Trophoblast cell (in vitro differentiated cells and primary cell): Measurements from ENCODE around the gene SOX2.

Experiments
- DNase-seq, 2 donors: peaks; one replicate each; pipeline ENCODE4 v3.0.0-alpha.2; 2016
- H2AFZ ChIP-seq: 2 replicates; pipeline ENCODE4 v1.6.1; 2013; ENCODE audit warnings: low read length, moderate library complexity, mild to moderate bottlenecking; ENCODE audit not compliant: insufficient read depth, poor library complexity
- H2AK5ac ChIP-seq: 2 replicates; pipeline ENCODE4 v1.6.1; 2013; ENCODE audit warnings: mild to moderate bottlenecking, low read length
- H2BK120ac ChIP-seq: 2 replicates; pipeline ENCODE4 v1.6.1; 2013; ENCODE audit warnings: low read length, mild to moderate bottlenecking, moderate library complexity; ENCODE audit not compliant: insufficient read depth, poor library complexity
- H2BK12ac ChIP-seq: 2 replicates; pipeline ENCODE4 v1.6.1; 2013; ENCODE audit warnings: mild to moderate bottlenecking, low read length, moderate library complexity
- H2BK5ac ChIP-seq: 2 replicates; pipeline ENCODE4 v1.6.1; 2013; ENCODE audit warnings: low read length, low read depth, moderate library complexity, mild to moderate bottlenecking; ENCODE audit not compliant: poor library complexity
- H3K14ac ChIP-seq: 2 replicates; pipeline ENCODE4 v1.6.1; 2013; ENCODE audit warnings: mild to moderate bottlenecking, low read length
- H3K18ac ChIP-seq: 2 replicates; pipeline ENCODE4 v1.6.1; 2013; ENCODE audit warnings: mild to moderate bottlenecking, low read length
- H3K23ac ChIP-seq: 2 replicates; pipeline ENCODE4 v1.6.1; 2013; ENCODE audit warnings: low read length
- H3K27ac ChIP-seq: 2 replicates; pipeline ENCODE4 v1.5.1; 2013; ENCODE audit warnings: low read depth, mild to moderate bottlenecking, inconsistent platforms, low read length, moderate library complexity
- H3K27me3 ChIP-seq: 2 replicates; pipeline ENCODE4 v1.6.1; 2013; ENCODE audit warnings: inconsistent platforms, mild to moderate bottlenecking, low read length, moderate library complexity; ENCODE audit not compliant: insufficient read depth
- H3K36me3 ChIP-seq, 2 experiments: 1 replicate in 1 of 2; 2 replicates in 1 of 2; pipeline ENCODE4 v1.6.1; 2013; ENCODE audit warnings: low read length in 2 of 2, mild to moderate bottlenecking in 2 of 2, moderate library complexity in 1 of 2; ENCODE audit not compliant: insufficient read depth in 2 of 2, control insufficient read depth in 1 of 2
- H3K4ac ChIP-seq: 2 replicates; pipeline ENCODE4 v1.6.1; 2013; ENCODE audit warnings: low read depth, mild to moderate bottlenecking, low read length, moderate library complexity
- H3K4me1 ChIP-seq, 2 experiments: 1 replicate in 1 of 2; 2 replicates in 1 of 2; pipeline ENCODE4 v1.6.1; 2013; ENCODE audit warnings: low read length in 2 of 2, mild to moderate bottlenecking in 2 of 2, moderate library complexity in 1 of 2; ENCODE audit not compliant: insufficient read depth in 2 of 2, control insufficient read depth in 1 of 2
- H3K4me2 ChIP-seq: 2 replicates; pipeline ENCODE4 v1.6.1; 2013; ENCODE audit warnings: inconsistent platforms, mild to moderate bottlenecking, low read length, moderate library complexity
- H3K4me3 ChIP-seq: 2 replicates; pipeline ENCODE4 v1.5.1; 2013; ENCODE audit warnings: mild to moderate bottlenecking, low read depth, low read length, inconsistent platforms
- H3K79me1 ChIP-seq: one replicate; pipeline ENCODE4 v1.6.1; 2013; ENCODE audit warnings: low read length
- H3K79me2 ChIP-seq: 2 replicates; pipeline ENCODE4 v1.6.1; 2013; ENCODE audit warnings: low read length, mild to moderate bottlenecking; ENCODE audit not compliant: control insufficient read depth, insufficient read depth, poor library complexity
- H3K9ac ChIP-seq: 2 replicates; pipeline ENCODE4 v1.6.1; 2013; ENCODE audit warnings: mild to moderate bottlenecking, low read length
- H3K9me3 ChIP-seq: 2 replicates; pipeline ENCODE4 v1.6.1; 2013; ENCODE audit warnings: low read depth, mild to moderate bottlenecking, control low read depth, inconsistent platforms, low read length; ENCODE audit not compliant: insufficient read depth
- H4K12ac ChIP-seq: 2 replicates; pipeline ENCODE4 v1.6.1; 2013; ENCODE audit warnings: low read depth, mild to moderate bottlenecking, low read length, moderate library complexity
- H4K8ac ChIP-seq: 2 replicates; pipeline ENCODE4 v1.6.1; 2013; ENCODE audit warnings: low read depth, mild to moderate bottlenecking, low read length, moderate library complexity
- H4K91ac ChIP-seq: one replicate; pipeline ENCODE4 v1.6.1; 2013; ENCODE audit warnings: low read depth, mild to moderate bottlenecking, low read length, moderate library complexity
- WGBS: extraction: QIAGEN DNeasy Blood & Tissue Kit; methylation state at CpG from one replicate; pipeline ENCODE4 v1.1.7; 2013; ENCODE audit warnings: missing lambda C conversion rate; ENCODE audit not compliant: insufficient read length, insufficient coverage; ENCODE audit errors: extremely low coverage; 5-methylcytosine and 5-hydroxymethylcytosine counted together

Gene SOX2

DNA sequence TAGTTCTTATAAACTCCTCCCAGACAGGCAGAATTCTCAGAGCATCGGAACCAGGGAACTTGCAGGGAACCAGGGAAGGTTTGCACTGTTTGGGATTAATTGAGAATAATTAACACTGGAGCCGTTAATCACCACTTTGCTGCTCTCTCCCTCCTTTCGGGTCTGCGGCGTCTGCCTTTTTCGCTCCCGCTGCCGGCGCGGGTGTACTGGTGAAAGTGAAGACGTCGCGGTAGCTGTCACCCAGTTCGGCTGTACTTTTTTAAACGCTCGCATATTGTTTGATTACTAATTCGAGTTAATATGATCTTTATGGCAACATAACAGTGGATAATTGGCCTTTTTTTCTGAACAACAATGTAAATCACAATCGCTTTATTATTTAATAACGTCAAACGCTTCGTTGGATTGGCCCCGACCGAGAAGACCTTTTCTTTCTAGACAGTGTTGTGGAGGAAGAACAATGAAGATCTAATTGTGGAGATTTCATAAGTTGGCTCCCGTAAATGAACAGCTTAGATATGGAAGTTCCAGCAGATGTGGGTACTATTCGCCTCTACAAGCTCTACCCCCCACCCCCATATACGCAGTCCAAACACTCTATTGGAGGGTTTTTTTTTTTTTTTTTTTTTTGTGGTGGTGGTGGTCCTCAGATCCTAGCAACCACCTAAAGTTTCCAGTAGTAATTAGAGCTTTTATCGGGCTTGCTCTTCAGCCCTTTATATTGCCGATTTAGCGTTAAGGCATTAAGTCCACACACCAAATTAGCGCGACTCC is 12.7 kb downstream of the SOX2 start:
- no peak overlapping the region for H4K91ac ChIP-seq
- H3K14ac ChIP-seq = no peak overlapping the region
- H3K4me2 ChIP-seq = no peak overlapping the region
- no CpG with 5 or more reads among the region's 31 CpGs for WGBS
- no peak overlapping the region for H2BK120ac ChIP-seq
- no peak overlapping the region for H4K8ac ChIP-seq
- no peak overlapping the region for H3K23ac ChIP-seq
- no peak overlapping the region for H4K12ac ChIP-seq
- no peaks in the 10 kb centered on the region for H3K79me2 ChIP-seq
- H3K79me1 ChIP-seq = no peaks in the 10 kb centered on the region
- no peak overlapping the region for H3K9ac ChIP-seq
- peaks cover 46% of the 10 kb centered on the region for H3K27me3 ChIP-seq
- DNase-seq = no peak
- H3K4me1 ChIP-seq = peaks cover 0 to 7% of the 10 kb centered on the region in 2 experiments
- H2AFZ ChIP-seq = no peak overlapping the region
- no peak overlapping the region for H3K18ac ChIP-seq
- H2BK12ac ChIP-seq = no peak overlapping the region
- H3K36me3 ChIP-seq = no peaks in the 10 kb centered on the region
- H3K9me3 ChIP-seq = peaks cover 6% of the 10 kb centered on the region
- H2AK5ac ChIP-seq = no peak overlapping the region
- H3K27ac ChIP-seq = no peak overlapping the region
- H3K4ac ChIP-seq = no peak overlapping the region
- no peak overlapping the region for H3K4me3 ChIP-seq
- no peak overlapping the region for H2BK5ac ChIP-seq

DNA sequence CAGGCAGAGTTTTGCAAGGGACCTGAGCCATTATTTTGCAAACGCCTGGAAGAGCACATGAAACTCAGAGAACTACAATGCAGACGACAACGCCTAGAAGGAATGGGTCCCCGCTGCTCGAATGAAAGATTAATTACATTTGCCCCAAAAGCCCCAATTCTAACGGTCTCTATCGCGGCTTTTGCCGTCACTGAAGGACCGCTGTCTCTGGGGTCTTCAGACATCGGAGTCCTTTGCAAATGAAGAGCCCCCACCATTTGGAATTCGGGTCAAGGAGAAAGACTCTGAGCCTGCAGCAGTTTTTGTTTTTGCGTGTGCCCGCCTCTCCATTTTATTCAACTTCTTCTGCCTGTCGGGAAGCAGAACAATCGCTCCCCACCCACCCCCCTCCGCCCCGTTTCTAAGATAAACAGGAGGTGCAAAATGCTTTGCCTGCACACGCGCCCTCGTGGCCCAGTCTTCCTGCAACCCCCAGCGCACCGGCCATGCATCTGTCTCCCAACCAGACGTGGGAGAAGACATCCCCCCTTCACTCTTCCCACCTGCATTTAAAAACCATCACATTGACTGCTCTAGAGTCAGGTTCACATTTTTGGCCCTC is 13.5 kb downstream of the SOX2 start:
- H3K9ac ChIP-seq = no peak overlapping the region
- no peak overlapping the region for H2AK5ac ChIP-seq
- no peaks in the 10 kb centered on the region for H3K36me3 ChIP-seq
- no peak overlapping the region for H2BK5ac ChIP-seq
- H3K79me1 ChIP-seq = no peaks in the 10 kb centered on the region
- H3K4ac ChIP-seq = no peak overlapping the region
- H3K4me2 ChIP-seq = no peak overlapping the region
- no peak overlapping the region for H4K91ac ChIP-seq
- H2AFZ ChIP-seq = no peak overlapping the region
- H3K4me1 ChIP-seq = peaks cover 0 to 7% of the 10 kb centered on the region in 2 experiments
- H4K12ac ChIP-seq = no peak overlapping the region
- DNase-seq = no peak
- no peak overlapping the region for H2BK120ac ChIP-seq
- H3K18ac ChIP-seq = no peak overlapping the region
- no CpG with 5 or more reads among the region's 24 CpGs for WGBS
- H3K27me3 ChIP-seq = peaks cover 50% of the 10 kb centered on the region
- H3K79me2 ChIP-seq = no peaks in the 10 kb centered on the region
- no peak overlapping the region for H4K8ac ChIP-seq
- H2BK12ac ChIP-seq = no peak overlapping the region
- H3K4me3 ChIP-seq = no peak overlapping the region
- H3K14ac ChIP-seq = no peak overlapping the region
- peaks cover 6% of the 10 kb centered on the region for H3K9me3 ChIP-seq
- H3K23ac ChIP-seq = no peak overlapping the region
- H3K27ac ChIP-seq = no peak overlapping the region

DNA sequence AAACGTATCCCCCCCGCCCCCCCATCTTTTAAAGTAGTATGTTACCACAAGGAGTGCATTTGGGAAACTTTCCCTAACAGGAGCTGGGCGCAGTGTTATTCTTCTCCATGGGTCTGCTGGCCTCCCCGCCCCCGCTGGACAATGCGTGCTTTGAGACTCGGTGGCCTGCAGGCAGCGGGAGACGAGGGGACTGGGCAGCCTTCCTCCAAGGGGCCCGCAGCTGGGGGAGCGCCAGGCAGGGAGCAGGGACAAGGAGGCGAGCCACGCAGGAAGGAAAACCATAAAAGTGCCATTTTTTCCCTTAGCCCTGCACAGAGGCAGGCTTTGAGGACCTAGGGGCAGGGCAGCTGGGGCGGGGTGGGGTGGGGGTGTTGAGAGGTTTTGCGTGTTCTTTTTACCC is 14.1 kb downstream of the SOX2 start:
- Histone ChIP-seq H4K8ac (no peak overlapping the region), H3K9me3 (peaks cover 6% of the 10 kb centered on the region), H3K79me2 (no peaks in the 10 kb centered on the region), H4K12ac (no peak overlapping the region), H3K4me2 (no peak overlapping the region), H3K36me3 (no peaks in the 10 kb centered on the region), H2BK5ac (no peak overlapping the region), H3K27me3 (peaks cover 50% of the 10 kb centered on the region), H3K9ac (no peak overlapping the region), H2BK120ac (no peak overlapping the region), H3K14ac (no peak overlapping the region), H3K27ac (no peak overlapping the region), H4K91ac (no peak overlapping the region), H3K79me1 (no peaks in the 10 kb centered on the region), H3K23ac (no peak overlapping the region), H3K18ac (no peak overlapping the region), H2BK12ac (no peak overlapping the region), H3K4me3 (no peak overlapping the region), H2AK5ac (no peak overlapping the region), H3K4ac (no peak overlapping the region), H3K4me1 (peaks cover 0 to 7% of the 10 kb centered on the region in 2 experiments), H2AFZ (no peak overlapping the region)
- WGBS = no CpG with 5 or more reads among the region's 15 CpGs
- DNase-seq = no peak

DNA sequence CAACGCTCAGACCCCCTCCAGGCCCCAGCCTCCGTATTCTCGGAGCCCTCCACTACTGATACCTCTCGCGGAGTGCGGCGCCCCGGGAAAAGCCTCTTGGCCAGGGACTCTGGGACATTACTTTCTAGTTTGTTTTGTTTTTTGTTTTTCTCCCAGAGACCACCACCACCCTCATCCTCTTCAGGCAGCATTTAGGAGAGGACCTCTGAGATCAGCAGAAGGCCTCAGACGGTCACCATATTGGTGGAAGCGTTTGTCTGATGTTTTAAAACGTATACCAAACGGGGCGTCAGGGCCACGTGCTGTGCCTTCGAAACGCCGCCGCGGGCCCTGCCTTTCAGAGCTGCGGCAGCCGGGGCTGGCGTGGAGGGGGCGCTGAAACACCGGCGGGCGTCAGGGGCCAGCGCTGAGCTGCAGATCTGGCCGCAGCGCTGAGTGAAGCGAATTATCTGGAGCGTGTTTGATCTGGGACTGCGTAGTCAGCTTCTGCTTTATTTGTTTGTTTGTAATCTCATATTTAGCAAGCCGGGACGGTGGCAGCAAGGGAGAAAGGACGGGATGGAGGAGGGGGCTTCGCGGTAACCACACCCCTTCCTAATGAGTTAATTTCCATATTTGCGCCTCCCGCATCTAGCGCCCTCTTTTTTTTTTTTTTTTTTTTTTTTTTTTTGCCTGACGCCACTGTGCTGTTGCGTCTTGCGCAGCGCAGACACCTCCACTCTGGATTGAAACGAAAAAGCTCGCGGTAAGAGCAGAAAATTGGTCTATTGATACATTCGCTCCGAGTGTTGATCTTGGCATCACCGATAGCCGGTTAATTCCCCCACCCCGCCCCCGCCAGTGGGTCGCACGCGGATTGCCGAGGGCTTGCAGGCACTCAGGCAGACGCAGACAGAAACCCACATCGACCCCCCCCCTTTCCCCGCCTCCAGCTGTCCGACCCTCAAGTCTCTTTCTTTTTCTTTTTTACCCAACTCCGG is 14.9 kb downstream of the SOX2 start:
- H4K12ac ChIP-seq = no peak overlapping the region
- H3K9ac ChIP-seq = no peak overlapping the region
- H2BK120ac ChIP-seq = no peak overlapping the region
- no peak overlapping the region for H3K23ac ChIP-seq
- no peak overlapping the region for H3K27ac ChIP-seq
- H4K8ac ChIP-seq = no peak overlapping the region
- H3K4me3 ChIP-seq = no peak overlapping the region
- no peak overlapping the region for H2AFZ ChIP-seq
- no peak overlapping the region for H3K4ac ChIP-seq
- no peak overlapping the region for H2BK12ac ChIP-seq
- H2AK5ac ChIP-seq = no peak overlapping the region
- H3K36me3 ChIP-seq = no peaks in the 10 kb centered on the region
- peaks cover 6% of the 10 kb centered on the region for H3K9me3 ChIP-seq
- H4K91ac ChIP-seq = no peak overlapping the region
- H3K18ac ChIP-seq = no peak overlapping the region
- H3K27me3 ChIP-seq = peaks cover 50% of the 10 kb centered on the region
- H3K14ac ChIP-seq = no peak overlapping the region
- no peak overlapping the region for H2BK5ac ChIP-seq
- H3K4me1 ChIP-seq = peaks cover 0 to 7% of the 10 kb centered on the region in 2 experiments
- H3K4me2 ChIP-seq = peak overlapping the region; percentile 43
- no peaks in the 10 kb centered on the region for H3K79me2 ChIP-seq
- WGBS = no CpG with 5 or more reads among the region's 62 CpGs
- no peak for DNase-seq
- no peaks in the 10 kb centered on the region for H3K79me1 ChIP-seq
